HG03457 (cell line): ENCODE results near the gene ATP7A.
"Not testable (repeated sequence)": the region's sequence is repeated elsewhere in the genome, so short reads cannot be mapped to it uniquely, and the experiment has no call there.

ENCODE experiments used
- ATAC-seq: cut with Tn5 transposase; IDR thresholded peaks from one replicate; pipeline ENCODE4 v1.9.1; 2021; ENCODE audit warnings: moderate number of reproducible peaks; ENCODE audit not compliant: unreplicated experiment

The ATP7A gene

DNA sequence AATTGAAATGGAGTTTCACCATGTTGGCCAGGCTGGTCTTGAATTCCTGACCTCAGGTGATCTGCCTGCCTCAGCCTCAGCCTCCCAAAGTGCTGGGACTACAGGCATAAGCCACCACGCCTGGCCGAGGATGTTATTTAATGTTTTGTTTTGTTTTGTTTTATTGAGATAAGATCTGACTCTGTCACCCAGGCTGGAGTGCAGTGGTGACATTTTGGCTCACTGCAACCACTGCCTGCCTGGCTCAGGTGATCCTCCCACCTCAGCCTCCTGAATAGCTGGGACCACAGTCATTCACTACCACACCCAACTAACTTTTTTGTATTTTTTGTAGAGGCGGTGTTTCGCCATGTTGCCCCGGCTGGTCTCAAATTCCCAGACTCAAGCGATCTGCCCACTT, 34.5 kb downstream of the ATP7A start:
- ATAC-seq: not testable (repeated sequence)

- no peak for ATAC-seq
These were observed 35.5 kb downstream of the ATP7A start for GRCh38 chrX:77945910-77946545.

DNA sequence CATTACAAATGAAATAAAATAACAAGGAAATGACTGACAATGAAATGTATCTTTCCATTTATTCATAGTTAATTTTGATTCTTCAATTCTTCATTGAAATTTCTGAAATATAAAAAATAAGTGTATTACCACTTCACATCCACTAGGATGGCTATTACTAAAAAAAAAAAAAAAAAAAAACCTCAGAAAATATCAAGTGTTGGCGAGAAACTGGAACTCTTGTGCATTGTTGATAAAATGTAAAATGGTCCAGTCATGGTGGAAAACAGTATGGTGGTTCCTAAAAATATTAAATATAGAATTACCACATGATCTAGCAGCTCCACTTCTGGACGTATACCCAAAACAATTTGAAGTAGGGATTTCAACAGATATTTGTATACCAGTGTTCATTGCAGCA, 36.1 kb downstream of the ATP7A start:
- ATAC-seq: no peak

DNA sequence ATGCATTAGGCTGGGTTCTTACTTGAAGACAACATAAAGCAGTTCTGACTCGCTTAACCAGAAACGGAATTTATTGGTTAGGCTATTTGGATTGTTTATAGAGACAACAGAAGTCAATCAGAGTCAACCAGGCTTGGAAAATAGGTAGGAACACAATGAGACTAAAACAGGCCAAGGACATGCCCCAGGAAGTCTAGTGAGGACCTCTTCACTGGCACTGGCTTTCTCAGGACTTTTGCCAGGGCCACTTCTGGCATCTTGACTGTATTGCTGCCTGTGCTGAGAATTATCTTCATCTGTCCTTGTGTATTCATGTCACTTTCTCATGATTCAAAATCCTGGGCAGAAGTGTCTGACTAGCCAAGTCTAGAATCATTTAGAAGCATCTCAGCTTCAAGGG, 39.3 kb downstream of the ATP7A start:
- no peak for ATAC-seq

DNA sequence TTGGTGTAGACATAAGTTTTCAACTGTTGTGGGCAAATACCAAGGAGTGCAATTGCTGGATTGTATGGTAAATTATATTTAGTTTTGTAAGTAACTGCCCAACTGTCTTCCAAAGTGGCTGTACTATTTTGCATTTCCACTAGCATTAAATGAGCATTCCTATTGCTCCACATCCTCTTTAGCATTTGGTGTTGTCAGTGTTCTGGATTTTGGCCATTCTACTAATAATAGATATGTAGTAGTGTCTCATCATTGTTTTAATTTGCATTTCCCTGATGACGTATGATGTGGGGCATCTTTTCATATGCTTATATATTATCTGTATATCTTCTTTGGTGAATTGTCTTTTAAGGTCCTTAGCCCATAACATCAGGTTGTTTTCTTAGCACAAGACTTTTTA, 41.7 kb downstream of the ATP7A start:
- ATAC-seq: no peak

DNA sequence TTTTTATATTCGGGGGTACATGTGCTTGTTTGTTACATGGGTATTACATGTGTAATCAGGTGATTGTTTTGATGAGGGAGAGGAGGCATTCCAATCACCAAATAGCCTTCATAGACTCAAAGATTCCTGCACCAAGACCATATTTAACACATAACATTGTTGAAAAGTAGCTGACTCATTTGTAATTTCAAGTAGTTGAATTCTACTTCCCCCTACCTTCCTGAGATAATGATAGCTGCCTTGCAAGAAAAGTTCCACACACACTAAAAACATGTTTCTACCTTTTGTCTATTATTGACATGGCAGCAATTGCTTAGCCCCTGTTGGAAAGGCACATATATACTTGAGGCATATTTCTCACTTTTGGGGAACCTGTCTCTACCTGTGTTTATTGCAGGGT, 42.8 kb downstream of the ATP7A start:
- ATAC-seq: no peak

DNA sequence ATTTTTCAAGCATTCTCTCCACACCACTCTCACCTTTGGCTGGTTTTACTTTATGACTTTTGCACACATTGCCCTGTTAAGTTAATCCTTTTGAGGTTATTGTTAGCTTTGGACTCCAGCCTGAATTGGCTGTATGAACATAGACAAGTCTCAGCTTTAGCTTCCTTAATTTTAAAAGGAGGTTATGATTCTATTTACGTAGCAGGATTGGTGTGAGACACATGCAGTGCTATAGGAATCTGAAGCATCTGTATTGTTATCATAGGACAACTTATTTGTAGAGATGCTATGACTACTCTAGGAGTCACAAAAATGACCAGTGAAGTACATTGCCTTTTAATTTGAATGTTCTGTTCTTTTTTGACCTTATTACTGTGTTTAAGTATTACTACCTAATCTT, 43.2 kb downstream of the ATP7A start:
- ATAC-seq: no peak

- ATAC-seq: no peak
These were observed 50.1 kb downstream of the ATP7A start for GRCh38 chrX:77960567-77960966.

GRCh38 chrX:77961063-77961462, 50.6 kb downstream of the ATP7A start:
- no peak for ATAC-seq

GRCh38 chrX:77962068-77962902, 51.8 kb downstream of the ATP7A start:
- no peak for ATAC-seq

DNA sequence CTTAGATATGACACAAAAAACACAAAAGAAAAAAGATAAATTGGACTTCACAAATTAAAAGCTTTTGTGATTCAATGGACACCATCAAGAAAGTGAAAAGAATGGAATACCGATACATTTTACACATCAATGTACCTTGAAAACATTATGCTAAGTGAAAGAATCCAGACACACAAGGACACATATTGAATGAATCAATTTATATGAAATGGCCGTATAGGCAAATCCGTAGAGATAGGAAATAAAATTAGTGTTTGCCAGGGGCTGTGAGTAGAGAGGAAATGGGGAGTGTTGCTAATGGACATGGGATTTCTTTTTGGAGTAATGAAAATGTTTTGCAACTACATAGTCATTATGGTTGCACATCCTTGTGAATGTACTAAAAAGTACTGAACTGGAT, 55.9 kb downstream of the ATP7A start:
- ATAC-seq: no peak

DNA sequence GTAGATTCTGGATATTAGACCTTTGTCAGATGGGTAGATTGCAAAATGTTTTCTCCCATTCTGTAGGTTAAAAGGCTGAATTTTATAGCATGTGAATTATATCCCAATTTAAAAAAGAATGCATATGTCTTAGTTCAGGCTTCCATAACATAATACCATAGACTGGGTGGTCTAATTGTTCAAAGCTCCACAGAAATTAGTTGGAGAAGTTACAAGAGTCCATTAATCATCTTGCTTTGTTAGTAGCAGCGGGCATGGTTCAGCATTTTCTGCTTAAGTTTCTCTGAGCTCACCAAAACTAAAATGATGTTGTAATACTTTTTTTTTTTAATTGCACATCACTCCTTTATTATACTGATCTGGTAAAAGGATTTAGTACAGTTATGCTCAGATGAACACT, 57.1 kb downstream of the ATP7A start:
- no peak for ATAC-seq

- no peak for ATAC-seq
These were observed 59.0 kb downstream of the ATP7A start, which contains the start of gene PGAM4 for GRCh38 chrX:77969538-77969937. Gene PGAM4 (minus strand): TSS chrX:77969638. CDS start chrX:77969638, 0 bp downstream.

GRCh38 chrX:77975755-77976154, 65.3 kb downstream of the ATP7A start:
- no peak for ATAC-seq

DNA sequence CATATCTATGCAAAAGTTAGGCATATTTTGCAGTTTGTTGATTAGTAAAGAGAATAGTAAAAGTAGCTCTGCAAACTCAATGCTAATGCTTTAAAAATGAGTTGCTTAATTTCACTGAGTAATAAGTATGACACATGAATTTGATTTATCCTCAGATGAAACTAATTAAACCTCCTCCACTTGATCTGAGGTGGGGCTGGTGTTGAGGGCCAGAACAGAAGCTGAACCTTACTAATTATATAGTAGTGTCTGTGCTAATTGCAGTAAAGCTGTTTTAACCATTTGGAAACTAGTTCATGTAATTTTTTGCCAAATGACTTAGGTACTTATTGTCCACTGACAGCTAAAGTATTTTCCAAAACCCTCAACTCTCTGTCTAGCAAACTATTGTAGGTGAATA, 66.6 kb downstream of the ATP7A start:
- ATAC-seq: no peak

GRCh38 chrX:77977518-77977917, 67.0 kb downstream of the ATP7A start:
- no peak for ATAC-seq

DNA sequence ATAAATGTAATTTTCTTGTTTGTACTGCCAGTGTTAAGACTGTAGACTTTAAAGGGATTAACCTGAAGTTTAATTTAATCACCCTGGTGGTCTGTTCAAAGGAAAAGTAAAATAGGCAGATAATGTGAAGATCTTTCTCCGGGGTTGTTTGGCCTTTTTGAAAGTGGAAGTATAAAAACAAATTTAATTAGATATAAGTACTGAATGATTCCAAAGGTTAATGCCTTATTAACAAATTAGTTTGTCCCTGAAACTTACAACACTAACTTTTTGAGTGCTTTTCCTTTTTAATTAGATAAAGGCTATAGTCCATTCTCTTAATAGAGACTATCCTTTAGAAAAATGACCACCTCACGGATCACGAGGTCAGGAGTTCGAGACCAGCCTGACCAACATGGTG, 69.4 kb downstream of the ATP7A start:
- no peak for ATAC-seq

DNA sequence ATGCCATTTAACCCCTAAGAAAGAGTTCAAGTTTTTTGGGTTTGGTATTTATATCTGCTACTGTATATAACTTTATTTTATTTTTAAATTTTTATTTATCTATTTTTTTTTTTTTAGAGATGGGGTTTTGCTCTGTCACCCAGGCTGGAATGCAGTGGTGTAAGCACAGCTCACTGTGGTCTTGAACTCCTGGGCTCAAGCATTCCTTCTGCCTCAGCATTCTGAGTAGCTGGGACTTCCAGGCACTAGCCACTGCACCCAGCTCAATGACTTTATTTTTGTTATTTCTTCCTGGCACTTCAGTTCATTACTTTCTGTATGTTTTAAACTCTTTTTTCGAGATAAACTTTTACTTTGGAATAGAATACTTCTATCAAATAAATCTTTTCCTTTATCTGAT, 101.4 kb downstream of the ATP7A start:
- ATAC-seq: no peak

DNA sequence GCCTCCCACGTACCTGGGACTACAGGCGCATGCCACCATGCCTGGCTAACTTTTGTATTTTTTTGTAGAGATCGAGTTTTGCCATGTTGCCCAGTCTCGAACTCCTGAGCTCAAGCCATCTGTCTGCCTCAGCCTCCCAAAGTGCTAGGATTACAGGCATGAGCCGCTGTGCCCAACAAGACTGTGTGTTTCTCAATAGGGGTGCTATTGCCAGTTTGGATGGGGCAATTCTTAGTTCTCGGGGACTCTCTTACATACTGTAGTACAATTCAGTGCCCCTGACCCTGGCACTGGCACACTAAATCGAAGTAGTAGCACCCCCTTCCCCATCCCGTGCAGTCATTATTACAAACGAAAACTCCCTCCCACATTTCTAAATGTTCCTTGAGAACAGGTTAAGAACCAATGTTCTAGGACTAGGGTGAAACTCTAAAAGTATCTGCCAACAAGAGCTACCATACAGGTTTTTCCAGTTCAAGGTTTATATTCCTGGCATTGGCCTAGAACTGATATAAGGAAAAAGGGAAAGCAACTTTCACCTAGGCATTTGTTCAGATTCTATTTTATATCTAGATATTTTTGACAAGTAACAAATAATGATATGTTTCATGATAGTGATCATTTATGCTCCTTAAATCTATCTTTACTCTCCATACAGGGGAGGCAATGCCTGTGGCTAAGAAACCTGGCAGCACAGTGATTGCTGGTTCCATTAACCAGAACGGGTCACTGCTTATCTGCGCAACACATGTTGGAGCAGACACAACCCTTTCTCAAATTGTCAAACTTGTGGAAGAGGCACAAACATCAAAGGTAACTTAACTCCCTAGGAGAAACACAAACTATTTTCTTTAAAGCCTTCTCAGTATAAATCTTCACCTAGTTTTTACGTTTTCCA, 109.3 kb downstream of the ATP7A start:
- ATAC-seq: no peak

DNA sequence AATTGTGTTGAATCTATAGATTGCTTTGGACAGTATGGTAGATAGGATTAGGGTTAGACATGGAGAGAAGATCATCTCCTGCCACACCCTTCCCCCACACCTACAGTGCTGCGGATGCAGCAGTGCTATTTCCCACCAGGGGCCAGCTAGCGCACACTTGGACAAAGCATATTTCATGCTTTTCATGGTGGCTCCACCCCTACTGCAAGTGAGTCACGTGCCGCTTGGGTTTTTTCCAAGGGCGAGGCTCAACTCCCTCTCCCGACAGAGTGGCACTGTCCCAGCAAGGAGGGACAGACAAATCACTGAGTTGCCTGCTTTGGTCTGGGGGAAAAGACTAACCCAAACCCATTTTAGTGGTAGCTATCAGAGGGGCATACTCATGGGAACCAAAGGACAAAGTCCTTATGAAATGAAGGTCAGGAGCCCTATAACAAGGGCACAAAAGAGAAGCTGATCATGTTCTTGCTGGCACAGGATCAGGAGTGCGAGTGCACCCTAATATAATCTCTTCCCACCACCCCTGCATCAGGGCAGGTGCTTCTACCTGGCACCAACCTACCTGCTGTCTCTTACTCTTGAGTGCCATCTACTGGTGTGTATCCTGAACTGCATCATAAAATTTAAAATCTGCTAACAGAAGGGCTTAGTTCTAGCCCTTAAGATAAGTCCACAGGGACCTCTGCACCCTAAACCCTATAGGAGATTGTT, 114.0 kb downstream of the ATP7A start:
- no peak for ATAC-seq

DNA sequence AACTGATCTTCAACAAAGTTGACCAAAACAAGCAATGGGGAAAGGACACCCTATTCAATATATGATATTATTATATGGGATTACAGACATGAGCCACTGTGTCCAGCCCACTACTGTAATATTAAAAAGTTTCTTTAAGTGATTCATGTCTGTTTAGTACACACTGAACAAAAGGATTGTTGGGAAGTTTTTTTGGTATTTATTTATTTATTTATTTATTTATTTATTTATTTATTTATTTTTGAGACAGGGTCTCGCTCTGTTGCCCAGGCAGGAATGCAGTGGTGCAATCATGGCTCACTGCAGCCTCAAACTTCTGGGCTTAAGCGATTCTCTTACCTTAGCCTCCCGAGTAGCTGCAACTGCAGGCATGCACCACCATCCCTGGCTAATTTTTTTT, 117.3 kb downstream of the ATP7A start:
- ATAC-seq: no peak
